Fibroblast of lung (primary cell): ENCODE measurements around the gene MINPP1. TPM values are rescaled to one million over a fixed set of nuclear protein-coding genes. Genes with fewer than 3 reads are reported as not detected.

Experiments
- DNase-seq, 2 donors: peaks; one replicate each; pipeline versions ENCODE4 v3.0.0 to v3.0.0-alpha.2; 2010; ENCODE audit warnings: low read depth in 2 of 2
- H2AFZ ChIP-seq: 2 replicates; pipeline ENCODE4 v1.5.1; 2012; ENCODE audit warnings: low read length, control low read depth, inconsistent platforms
- H3K27ac ChIP-seq: 2 replicates; pipeline ENCODE4 v1.5.1; 2011; ENCODE audit warnings: low read length, control low read depth; ENCODE audit not compliant: insufficient read depth
- H3K27me3 ChIP-seq: 2 replicates; pipeline ENCODE4 v1.5.1; 2011; ENCODE audit warnings: mild to moderate bottlenecking, low read length; ENCODE audit not compliant: control insufficient read depth, insufficient read depth
- H3K36me3 ChIP-seq: 2 replicates; pipeline ENCODE4 v1.5.1; 2011; ENCODE audit warnings: low read length; ENCODE audit not compliant: control insufficient read depth, insufficient read depth
- H3K4me1 ChIP-seq: 2 replicates; pipeline ENCODE4 v1.5.1; 2011; ENCODE audit warnings: low read length; ENCODE audit not compliant: control insufficient read depth, insufficient read depth; ENCODE audit errors: extremely low read depth
- H3K4me2 ChIP-seq: 2 replicates; pipeline ENCODE4 v1.5.1; 2011; ENCODE audit warnings: low read length, control low read depth; ENCODE audit not compliant: insufficient read depth; ENCODE audit errors: extremely low read depth
- H3K4me3 ChIP-seq, 4 experiments: fragments of 200-600 bp in 1 of 4; sonication (generic) in 1 of 4; replicated peaks in 1 of 4; 2 replicates each; pipeline ENCODE4 v1.5.1; 2011 to 2016; ENCODE audit warnings: low read length in 4 of 4, low read depth in 3 of 4, mild to moderate bottlenecking in 3 of 4, control low read depth in 2 of 4, inconsistent platforms in 1 of 4, mixed read lengths in 1 of 4; ENCODE audit not compliant: insufficient read depth in 1 of 4; ENCODE audit errors: control extremely low read depth in 1 of 4
- H3K79me2 ChIP-seq: 2 replicates; pipeline ENCODE4 v1.5.1; 2012; ENCODE audit warnings: mild to moderate bottlenecking, low read length, inconsistent platforms; ENCODE audit not compliant: control insufficient read depth, insufficient read depth
- H3K9ac ChIP-seq: 2 replicates; pipeline ENCODE4 v1.5.1; 2011; ENCODE audit warnings: mild to moderate bottlenecking, low read length, control low read depth; ENCODE audit not compliant: insufficient read depth
- H3K9me3 ChIP-seq: 2 replicates; pipeline ENCODE4 v1.5.1; 2012; ENCODE audit warnings: low read depth, low read length; ENCODE audit not compliant: control insufficient read depth, insufficient read depth
- H4K20me1 ChIP-seq: 2 replicates; pipeline ENCODE4 v1.5.1; 2011; ENCODE audit warnings: low read length; ENCODE audit not compliant: control insufficient read depth, insufficient read depth; ENCODE audit errors: extremely low read depth
- CTCF ChIP-seq, 2 donors: IDR thresholded peaks in 1 of 2; conservative IDR thresholded peaks in 1 of 2; 1 replicate in 1 of 2; 2 replicates in 1 of 2; pipeline ENCODE4 v1.5.1; 2011 to 2012; ENCODE audit warnings: low read length in 2 of 2, control low read depth in 1 of 2, inconsistent platforms in 1 of 2, low read depth in 1 of 2, mild to moderate bottlenecking in 1 of 2
- EZH2 ChIP-seq: IDR thresholded peaks from 2 replicates; pipeline ENCODE4 v1.5.1; 2012; ENCODE audit warnings: low read length, control low read depth, mild to moderate bottlenecking; ENCODE audit errors: missing control alignments
- polyA plus RNA-seq, 2 donors: library from polyadenylated mRNA; depleted of rRNA in 1 of 2; stranded (reverse) in 1 of 2; unstranded in 1 of 2; fragments of >200 nt; gene quantifications; 2 replicates each; pipeline ENCODE4 v1.2.1, GENCODE V29; 2011 to 2012; ENCODE audit warnings: missing spikeins in 1 of 2
- total RNA-seq: library from RNA; depleted of rRNA; stranded (reverse); fragments of >200 nt; gene quantifications from 2 replicates; pipeline ENCODE4 v1.2.1, GENCODE V29; 2014

Gene MINPP1
- total and polyA plus RNA-seq, 2 donors (not counting 1 experiment from before 2014, with no cell fraction given): 18.5 to 24.4 TPM

DNA sequence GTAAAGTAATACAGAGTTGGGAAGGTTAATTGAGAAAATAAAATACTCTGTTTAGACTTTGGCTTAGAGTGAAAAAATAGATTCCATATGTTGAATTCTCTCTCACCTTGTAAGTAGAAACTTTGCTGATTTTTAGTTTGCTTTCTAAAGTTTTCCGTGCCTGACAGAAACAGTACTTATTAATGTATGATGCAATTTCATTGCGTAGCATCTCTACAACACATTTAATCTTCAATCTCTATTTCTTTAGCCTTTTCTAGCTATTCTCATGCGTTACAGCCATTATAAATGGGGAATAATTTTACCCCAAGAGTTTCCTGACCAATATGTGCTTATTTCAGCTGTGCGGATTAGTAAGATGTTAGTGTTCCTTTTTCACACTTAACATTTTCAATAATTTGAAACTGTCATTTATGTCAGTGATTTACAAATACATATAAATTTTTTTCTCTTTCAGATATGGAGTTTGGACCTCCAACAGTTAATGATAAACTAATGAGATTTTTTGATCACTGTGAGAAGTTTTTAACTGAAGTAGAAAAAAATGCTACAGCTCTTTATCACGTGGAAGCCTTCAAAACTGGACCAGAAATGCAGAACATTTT is 3.3 kb downstream of the MINPP1 start:
- Histone ChIP-seq H3K79me2 (peaks cover 27% of the 10 kb centered on the region), H2AFZ (no peak overlapping the region), H3K4me2 (no peak overlapping the region), H3K36me3 (no peaks in the 10 kb centered on the region), H3K4me1 (no peaks in the 10 kb centered on the region), H3K9me3 (no peaks in the 10 kb centered on the region), H3K27ac (no peak overlapping the region), H3K27me3 (no peaks in the 10 kb centered on the region), H3K4me3 (peak overlapping the region in 1 of 4 experiments; percentile 2), H4K20me1 (no peaks in the 10 kb centered on the region), H3K9ac (no peak overlapping the region)
- no peak for DNase-seq
- TF ChIP-seq EZH2 (no peak), CTCF (conservative IDR thresholded peaks at IDR 0.05 in 1 of 2, IDR thresholded peaks at IDR 0.05 in 1 of 2; ENCODE audit: low read depth in 1 of 2, low read length in 2 of 2) (no peak)

- no peak overlapping the region for H3K27ac ChIP-seq
- DNase-seq: no peak
- H2AFZ ChIP-seq: no peak overlapping the region
- no peak for TF ChIP-seq EZH2
- TF ChIP-seq CTCF (conservative IDR thresholded peaks at IDR 0.05 in 1 of 2, IDR thresholded peaks at IDR 0.05 in 1 of 2; ENCODE audit: low read depth in 1 of 2, low read length in 2 of 2): no peak
- H3K27me3 ChIP-seq: no peaks in the 10 kb centered on the region
- H3K36me3 ChIP-seq: peaks cover under 1% of the 10 kb centered on the region
- no peaks in the 10 kb centered on the region for H3K4me1 ChIP-seq
- H3K4me2 ChIP-seq: no peak overlapping the region
- no peaks in the 10 kb centered on the region for H3K9me3 ChIP-seq
- no peaks in the 10 kb centered on the region for H4K20me1 ChIP-seq
- no peak overlapping the region for H3K4me3 ChIP-seq
- H3K79me2 ChIP-seq: peaks cover 27% of the 10 kb centered on the region
- no peak overlapping the region for H3K9ac ChIP-seq
These were observed 4.1 kb downstream of the MINPP1 start for GRCh38 chr10:87508837-87509236.

- Histone ChIP-seq H2AFZ (no peak overlapping the region), H3K9ac (no peak overlapping the region), H3K4me2 (no peak overlapping the region), H3K4me3 (no peak overlapping the region), H3K4me1 (no peaks in the 10 kb centered on the region), H3K27me3 (no peaks in the 10 kb centered on the region), H3K36me3 (peaks cover 2% of the 10 kb centered on the region), H3K27ac (no peak overlapping the region), H3K9me3 (no peaks in the 10 kb centered on the region), H3K79me2 (peaks cover 26% of the 10 kb centered on the region), H4K20me1 (no peaks in the 10 kb centered on the region)
- TF ChIP-seq CTCF (conservative IDR thresholded peaks at IDR 0.05 in 1 of 2, IDR thresholded peaks at IDR 0.05 in 1 of 2; ENCODE audit: low read depth in 1 of 2, low read length in 2 of 2) (no peak), EZH2 (no peak)
- no peak for DNase-seq
These were observed 5.3 kb downstream of the MINPP1 start for GRCh38 chr10:87510025-87510424.
